Left lung (tissue), 10 donors: ENCODE results near the gene FRS2. TPM values are rescaled to one million over a fixed set of nuclear protein-coding genes. Genes with fewer than 3 reads are reported as not detected.

Experiments
- ATAC-seq: fragments of 200-7000 bp; cut with Tn5 transposase; one replicate; pipeline ENCODE4 v1.9.1; 2020; ENCODE audit warnings: moderate library complexity
- DNase-seq, 4 donors: peaks; one replicate each; pipeline ENCODE4 v3.0.0-alpha.2; 2013 to 2020
- H3K27ac ChIP-seq, 2 donors: fragments of 200-600 bp; sonication (generic) in 1 of 2; one replicate each; pipeline versions ENCODE4 v1.5.0 to v1.8.0; 2020 to 2021
- H3K27me3 ChIP-seq, 2 donors: fragments of 200-600 bp; sonication (generic) in 1 of 2; one replicate each; pipeline versions ENCODE4 v1.5.0 to v1.8.0; 2020 to 2021
- H3K36me3 ChIP-seq, 2 donors: fragments of 200-600 bp; sonication (generic) in 1 of 2; one replicate each; pipeline versions ENCODE4 v1.5.0 to v1.8.0; 2020 to 2021
- H3K4me1 ChIP-seq, 2 donors: fragments of 200-600 bp; one replicate each; pipeline ENCODE4 v1.8.0; 2021
- H3K4me3 ChIP-seq, 2 donors: fragments of 200-600 bp; sonication (generic) in 1 of 2; one replicate each; pipeline versions ENCODE4 v1.5.0 to v1.8.0; 2020 to 2021; ENCODE audit warnings: mild to moderate bottlenecking in 1 of 2
- H3K9me3 ChIP-seq, 2 donors: fragments of 200-600 bp; sonication (generic) in 1 of 2; one replicate each; pipeline versions ENCODE4 v1.5.0 to v1.8.0; 2020 to 2021
- intact Hi-C, 2 donors: fragments of 100-400 bp; cut with DNase I; formaldehyde crosslinking; loops; one replicate each; pipeline versions ENCODE4 v1.11.2 to v1.14.2; 2022
- polyA plus RNA-seq, 6 donors: library from polyadenylated mRNA; unstranded; fragments of 120-200 nt; gene quantifications; one replicate each; pipeline ENCODE4 v1.2.1, GENCODE V29; 2013; ENCODE audit not compliant: insufficient read length in 6 of 6
- total RNA-seq, 2 donors: library from RNA; stranded (reverse); fragmentation: NEBNext Ultra II Directional; extraction: Animal tissue kit (Norgen Biotek cat#: 25700); gene quantifications; one replicate each; pipeline ENCODE4 v1.2.1, GENCODE V29; 2021
- TF ChIP-seq, protein P1 (sequence below), 2 donors: fragments of 200-600 bp; sonication (generic) in 1 of 2; IDR thresholded peaks; one replicate each; pipeline versions ENCODE4 v1.5.0 to v1.8.0; 2021; ENCODE audit warnings: antibody characterized with exemption in 2 of 2
- donor health status: DM: no; HTN: yes; CAD: no.
- donor health status: DM: no; HTN: no; CAD: no.

FRS2 gene
- total and polyA plus RNA-seq, 8 donors, result 28.9 to 49.4 (median 43.6) TPM

DNA sequence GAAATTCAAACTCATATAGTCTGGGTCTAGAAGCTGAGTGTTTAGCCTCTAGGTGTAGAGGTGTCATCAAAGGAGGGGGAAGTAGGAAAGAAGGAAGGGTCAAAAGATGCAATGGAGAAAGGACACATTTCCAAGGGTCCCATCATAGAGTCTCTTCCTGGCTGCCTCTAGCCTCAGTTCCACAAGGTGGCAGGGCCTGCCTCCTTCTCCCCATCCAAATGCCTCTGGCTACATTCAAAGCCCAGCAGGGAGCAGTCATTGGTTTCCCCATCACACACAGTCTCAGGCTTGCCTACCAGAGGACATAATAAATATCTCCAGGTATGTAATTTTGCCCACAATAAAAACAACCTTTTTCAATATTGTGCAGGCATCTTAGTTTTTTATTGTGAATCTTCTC lies 113.0 kb downstream of the FRS2 start:
- H3K4me1 ChIP-seq, result peaks cover 11 to 13% of the 10 kb centered on the region in 2 donors
- intact Hi-C loops, result no loop called here
- no peak overlapping the region for H3K4me3 ChIP-seq
- peaks cover 0 to 15% of the 10 kb centered on the region in 2 donors for H3K36me3 ChIP-seq
- H3K27ac ChIP-seq, result no peak overlapping the region
- TF ChIP-seq, protein P1, sequence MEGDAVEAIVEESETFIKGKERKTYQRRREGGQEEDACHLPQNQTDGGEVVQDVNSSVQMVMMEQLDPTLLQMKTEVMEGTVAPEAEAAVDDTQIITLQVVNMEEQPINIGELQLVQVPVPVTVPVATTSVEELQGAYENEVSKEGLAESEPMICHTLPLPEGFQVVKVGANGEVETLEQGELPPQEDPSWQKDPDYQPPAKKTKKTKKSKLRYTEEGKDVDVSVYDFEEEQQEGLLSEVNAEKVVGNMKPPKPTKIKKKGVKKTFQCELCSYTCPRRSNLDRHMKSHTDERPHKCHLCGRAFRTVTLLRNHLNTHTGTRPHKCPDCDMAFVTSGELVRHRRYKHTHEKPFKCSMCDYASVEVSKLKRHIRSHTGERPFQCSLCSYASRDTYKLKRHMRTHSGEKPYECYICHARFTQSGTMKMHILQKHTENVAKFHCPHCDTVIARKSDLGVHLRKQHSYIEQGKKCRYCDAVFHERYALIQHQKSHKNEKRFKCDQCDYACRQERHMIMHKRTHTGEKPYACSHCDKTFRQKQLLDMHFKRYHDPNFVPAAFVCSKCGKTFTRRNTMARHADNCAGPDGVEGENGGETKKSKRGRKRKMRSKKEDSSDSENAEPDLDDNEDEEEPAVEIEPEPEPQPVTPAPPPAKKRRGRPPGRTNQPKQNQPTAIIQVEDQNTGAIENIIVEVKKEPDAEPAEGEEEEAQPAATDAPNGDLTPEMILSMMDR (IDR thresholded peaks at IDR 0.05), result no peak
- no peaks in the 10 kb centered on the region for H3K9me3 ChIP-seq
- DNase-seq (no peak), ATAC-seq (no peak)
- no peaks in the 10 kb centered on the region for H3K27me3 ChIP-seq

DNA sequence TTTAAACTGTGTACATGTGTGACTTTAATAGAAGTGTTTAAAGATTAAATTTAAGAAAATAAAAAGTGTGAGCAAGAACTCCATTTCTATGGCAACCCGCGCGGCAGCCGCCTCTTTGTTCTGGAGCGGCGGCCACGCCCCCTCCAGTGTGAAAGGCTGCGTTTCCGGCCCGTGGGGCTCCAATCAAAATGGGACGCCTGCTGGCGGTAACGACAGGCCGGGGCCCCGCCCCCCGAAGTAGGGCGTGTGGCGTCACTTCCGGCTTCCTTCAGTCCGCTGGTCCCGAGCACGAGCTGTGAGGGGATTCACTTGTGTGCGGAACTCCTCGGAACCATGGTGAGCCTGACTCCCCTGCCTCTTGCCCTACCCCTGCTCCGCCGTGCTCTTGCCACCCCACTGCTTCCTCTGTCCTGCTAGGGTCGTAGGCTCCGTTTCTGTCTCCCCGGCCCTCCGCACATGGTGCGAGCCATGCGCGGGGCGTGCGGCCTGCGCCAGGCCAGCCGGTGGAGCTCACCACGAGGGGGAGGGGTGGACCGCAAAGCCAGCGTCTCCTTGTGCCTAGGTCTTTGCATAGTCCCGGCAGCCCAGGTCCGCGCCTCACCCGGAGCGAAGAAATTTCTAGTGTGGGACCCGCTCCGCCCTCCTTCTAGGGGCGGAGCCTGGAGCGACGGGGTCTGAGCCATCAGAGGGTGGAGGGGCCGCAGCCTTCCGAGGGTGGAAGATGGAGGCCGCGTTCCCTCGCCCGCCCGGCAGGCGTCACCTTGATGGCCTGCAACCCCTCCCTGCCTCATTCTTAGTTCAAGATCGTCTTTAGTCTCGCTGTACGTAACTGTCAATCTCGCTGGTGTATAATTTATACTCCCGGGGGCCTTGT lies 115.2 kb downstream of the FRS2 start, which contains the start of gene CCT2:
Gene CCT2 (plus strand): TSS at position 271 of the 874 bp plus-strand sequence. CDS start 63 bp downstream, at position 334.
- H3K4me3 ChIP-seq, result peak within 1 kb of the TSS; percentile 99
- H3K9me3 ChIP-seq, result no peaks in the 10 kb centered on the region
- H3K36me3 ChIP-seq, result peaks cover 0 to 37% of the 10 kb centered on the region in 2 donors
- ATAC-seq (peak; percentile 100), DNase-seq (peak; percentile 97 to 99 (median 98))
- no peaks in the 10 kb centered on the region for H3K27me3 ChIP-seq
- peak within 1 kb of the TSS; percentile 91 to 94 for H3K27ac ChIP-seq
- peaks cover 11 to 13% of the 10 kb centered on the region in 2 donors for H3K4me1 ChIP-seq
- TF ChIP-seq, protein P1 (IDR thresholded peaks at IDR 0.05), result peak in 1 of 2 donors; percentile 28
- intact Hi-C loops, result no loop called here

DNA sequence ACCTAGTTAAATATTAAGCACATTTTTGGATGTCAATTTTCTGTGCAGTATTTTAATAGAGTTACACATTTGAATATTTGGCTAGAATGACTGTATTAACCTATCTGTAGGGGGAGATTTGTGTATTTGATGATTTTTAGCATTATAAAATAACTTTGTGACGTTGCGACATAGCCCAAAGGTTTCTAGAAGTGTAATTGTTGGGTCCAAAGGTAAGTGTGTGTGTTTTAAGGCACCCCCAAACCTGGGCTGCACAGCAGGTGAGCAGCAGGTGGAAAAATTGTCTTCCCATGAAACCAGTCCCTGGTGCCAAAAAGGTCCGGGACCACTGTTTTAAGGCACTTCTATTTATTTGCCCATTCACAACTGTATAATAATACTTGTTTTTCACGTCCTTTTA lies 118.3 kb downstream of the FRS2 start:
- H3K4me3 ChIP-seq, result no peak overlapping the region
- no peak overlapping the region for H3K27ac ChIP-seq
- H3K4me1 ChIP-seq, result peaks cover 11 to 13% of the 10 kb centered on the region in 2 donors
- intact Hi-C loops, result no loop called here
- ATAC-seq (no peak), DNase-seq (no peak)
- TF ChIP-seq, protein P1 (IDR thresholded peaks at IDR 0.05), result no peak
- H3K27me3 ChIP-seq, result no peaks in the 10 kb centered on the region
- no peaks in the 10 kb centered on the region for H3K9me3 ChIP-seq
- peaks cover 0 to 68% of the 10 kb centered on the region in 2 donors for H3K36me3 ChIP-seq

DNA sequence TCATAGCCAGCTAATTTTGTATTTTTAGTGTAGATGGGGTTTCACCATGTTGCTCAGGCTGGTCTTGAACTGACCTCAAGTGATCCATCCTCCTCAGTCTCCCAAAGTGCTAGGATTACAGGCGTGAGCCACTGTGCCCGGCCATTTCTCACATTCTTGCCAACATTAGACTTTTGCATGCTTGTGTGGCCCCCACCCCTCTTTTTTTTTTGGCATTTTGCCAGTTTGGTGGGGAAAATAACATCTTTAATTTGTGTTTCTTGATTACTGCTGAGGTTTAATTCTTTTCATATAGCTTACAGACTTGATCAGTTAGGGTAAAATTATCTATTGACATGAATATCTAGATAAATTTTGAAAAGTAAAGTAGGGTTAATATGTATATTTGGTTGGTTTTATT lies 118.9 kb downstream of the FRS2 start:
- TF ChIP-seq, protein P1 (IDR thresholded peaks at IDR 0.05), result no peak
- no peak overlapping the region for H3K4me3 ChIP-seq
- DNase-seq, result no peak
- H3K27ac ChIP-seq, result no peak overlapping the region
- H3K27me3 ChIP-seq, result no peaks in the 10 kb centered on the region
- intact Hi-C loops, result no loop called here
- H3K9me3 ChIP-seq, result no peaks in the 10 kb centered on the region
- ATAC-seq, result no peak
- H3K36me3 ChIP-seq, result peaks cover 0 to 73% of the 10 kb centered on the region in 2 donors
- peaks cover 11 to 13% of the 10 kb centered on the region in 2 donors for H3K4me1 ChIP-seq

DNA sequence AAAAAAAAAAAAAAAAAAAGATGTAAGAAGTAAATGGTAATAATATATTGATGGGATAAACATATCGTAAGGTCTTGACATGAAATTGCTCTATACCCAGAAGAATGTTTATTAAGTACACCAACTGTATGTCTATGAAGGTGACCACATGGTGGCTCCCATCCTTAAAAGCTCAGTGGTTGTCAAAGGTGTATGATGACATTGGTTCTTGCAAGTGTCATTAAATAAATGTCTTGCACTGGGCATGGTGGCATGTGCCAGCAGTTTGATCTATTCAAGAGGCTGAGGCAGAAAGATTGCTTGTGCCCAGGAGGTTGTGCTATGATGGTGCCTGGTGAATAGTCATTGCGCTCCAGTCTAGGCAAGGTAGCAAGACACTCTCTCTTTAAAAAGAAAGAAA lies 125.5 kb downstream of the FRS2 start:
- H3K27ac ChIP-seq, result no peak overlapping the region
- H3K4me1 ChIP-seq, result no peaks in the 10 kb centered on the region
- DNase-seq (no peak), ATAC-seq (no peak)
- no peak overlapping the region for H3K4me3 ChIP-seq
- intact Hi-C loops, result no loop called here
- no peaks in the 10 kb centered on the region for H3K9me3 ChIP-seq
- H3K27me3 ChIP-seq, result no peaks in the 10 kb centered on the region
- TF ChIP-seq, protein P1 (IDR thresholded peaks at IDR 0.05), result no peak
- peaks cover 17 to 100% of the 10 kb centered on the region in 2 donors for H3K36me3 ChIP-seq
